Pons (tissue), 1 donor: ENCODE data around the gene ZAR1L.

Experiments used
- DNase-seq: peaks from one replicate; pipeline ENCODE4 v3.0.0-alpha.2; 2016; ENCODE audit warnings: low spot score

The ZAR1L gene

DNA sequence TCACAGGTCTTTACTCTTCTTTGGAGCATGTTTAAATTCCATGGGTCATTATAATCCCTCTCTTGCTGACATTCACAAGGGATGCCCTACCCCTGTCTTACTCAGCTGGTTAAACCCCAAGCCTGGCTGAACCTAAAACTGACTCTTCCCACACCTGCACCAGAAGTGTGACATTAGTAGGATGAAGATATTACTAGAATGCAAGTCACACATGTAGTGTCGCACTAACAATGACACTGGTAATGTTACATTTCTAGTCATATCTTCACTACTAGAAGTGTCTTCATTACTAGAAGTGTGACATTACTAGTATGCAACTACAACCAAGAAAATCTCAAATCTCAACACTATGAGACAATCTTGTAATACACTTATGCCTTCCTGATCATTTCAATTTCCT is 14.2 kb downstream of the ZAR1L start:
- DNase-seq, result no peak

DNA sequence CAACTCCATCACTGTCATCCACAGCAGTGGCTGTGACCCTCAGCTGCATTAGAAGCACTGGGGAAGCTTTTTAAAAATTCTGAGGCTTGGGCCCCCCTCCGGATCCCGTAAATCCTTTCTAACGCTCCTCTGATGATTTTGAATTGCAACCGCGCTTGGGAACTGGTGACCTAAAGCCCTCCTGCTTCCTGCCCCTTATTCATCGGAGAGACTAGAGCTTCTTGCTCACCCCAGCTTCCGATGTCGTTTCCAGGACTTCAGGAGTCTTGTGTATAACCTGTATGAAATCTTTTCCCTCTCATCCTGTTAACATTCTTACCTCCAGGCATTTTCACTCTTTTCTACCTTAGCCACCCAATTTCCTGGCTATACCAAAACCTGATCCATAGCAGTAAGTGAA is 14.8 kb downstream of the ZAR1L start:
- DNase-seq, result no peak

DNA sequence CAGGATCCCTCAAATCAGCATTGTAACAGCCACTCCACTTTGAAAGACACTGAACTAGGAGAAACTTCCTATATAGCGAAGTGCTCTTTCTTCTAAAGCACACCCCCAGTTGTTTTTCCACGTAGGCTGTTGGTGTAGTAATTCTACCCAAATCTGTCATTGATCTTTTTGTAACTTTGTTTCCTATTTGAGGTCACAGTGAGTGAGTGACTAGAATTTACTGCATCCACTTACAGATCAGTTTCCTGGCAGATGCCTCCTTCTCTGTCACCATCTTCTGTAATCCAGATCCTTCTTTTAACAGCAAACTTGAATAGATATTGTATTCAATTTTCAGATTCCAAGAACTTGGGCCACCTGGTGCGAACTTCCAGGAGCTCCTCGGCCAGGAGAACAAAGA is 15.3 kb downstream of the ZAR1L start:
- DNase-seq, result no peak

DNA sequence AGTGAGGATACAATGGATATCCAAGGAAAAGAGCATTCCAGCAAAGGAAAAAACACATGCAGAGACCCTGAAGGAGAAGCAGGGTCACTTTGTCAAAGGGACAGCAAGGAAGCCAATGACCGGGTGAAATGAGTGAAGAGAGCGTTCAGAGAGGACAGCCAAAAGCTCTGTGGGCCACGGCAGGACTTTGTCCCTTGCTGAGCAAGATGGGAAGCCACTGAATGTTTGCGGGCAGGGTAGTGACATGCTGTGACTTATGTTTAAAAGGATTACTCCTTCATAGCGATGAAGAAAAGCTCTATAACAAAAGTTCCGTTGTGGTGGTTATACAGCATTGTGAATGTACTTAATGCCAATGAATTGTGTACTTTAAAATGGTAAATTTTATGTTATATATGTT is 16.5 kb downstream of the ZAR1L start:
- DNase-seq, result no peak

DNA sequence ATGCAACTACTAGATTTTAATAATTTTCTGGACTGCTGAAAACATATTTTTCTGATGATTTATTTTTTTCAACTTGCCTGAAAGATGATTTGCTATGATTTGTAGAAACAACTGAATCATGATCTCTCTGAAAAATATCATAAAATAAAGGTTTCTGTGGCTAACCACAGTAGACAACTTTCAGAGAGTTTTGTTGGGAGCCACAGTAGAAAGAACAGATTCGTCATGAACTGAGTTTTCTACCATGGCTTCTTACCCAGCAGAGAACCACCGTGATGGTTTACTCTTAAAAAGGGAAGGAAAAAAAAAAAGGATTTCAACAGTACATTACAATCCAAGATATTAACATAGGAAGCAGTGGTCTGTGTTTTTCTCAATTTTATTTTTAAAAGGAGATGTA is 18.0 kb downstream of the ZAR1L start:
- no peak for DNase-seq

- DNase-seq, result no peak
These were observed 29.6 kb downstream of the ZAR1L start for GRCh38 chr13:32285633-32285965.

- peak; percentile 40 for DNase-seq
These were observed 30.1 kb downstream of the ZAR1L start for GRCh38 chr13:32284927-32285632.

DNA sequence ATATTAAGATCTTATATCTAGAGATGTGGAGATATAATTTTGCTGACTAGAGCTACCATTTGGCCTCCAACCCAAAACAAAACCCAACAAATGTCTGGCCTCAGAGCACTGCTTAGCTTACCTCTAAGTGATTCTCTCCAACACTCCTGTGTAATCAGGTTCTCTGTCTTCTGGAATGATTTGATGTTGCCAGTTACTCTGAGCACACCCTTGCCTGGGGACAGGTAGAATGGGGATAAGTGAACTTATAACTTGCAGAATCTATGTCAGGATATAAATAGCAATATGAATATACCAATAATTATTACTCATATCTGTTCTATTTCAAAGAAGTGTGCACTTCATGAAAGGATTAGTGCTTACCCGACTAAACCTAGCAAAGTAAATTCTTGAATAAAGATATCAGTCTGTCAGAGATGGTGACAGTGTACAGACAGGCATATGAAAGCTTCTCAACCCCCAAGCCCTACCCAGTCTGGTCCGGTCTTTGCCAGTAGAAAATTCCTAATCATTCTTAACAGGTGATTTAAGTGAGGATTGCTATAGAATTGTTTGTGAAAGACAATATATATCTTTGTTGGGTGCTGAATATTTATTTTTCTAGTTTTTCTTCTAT is 33.0 kb downstream of the ZAR1L start:
- DNase-seq, result no peak

DNA sequence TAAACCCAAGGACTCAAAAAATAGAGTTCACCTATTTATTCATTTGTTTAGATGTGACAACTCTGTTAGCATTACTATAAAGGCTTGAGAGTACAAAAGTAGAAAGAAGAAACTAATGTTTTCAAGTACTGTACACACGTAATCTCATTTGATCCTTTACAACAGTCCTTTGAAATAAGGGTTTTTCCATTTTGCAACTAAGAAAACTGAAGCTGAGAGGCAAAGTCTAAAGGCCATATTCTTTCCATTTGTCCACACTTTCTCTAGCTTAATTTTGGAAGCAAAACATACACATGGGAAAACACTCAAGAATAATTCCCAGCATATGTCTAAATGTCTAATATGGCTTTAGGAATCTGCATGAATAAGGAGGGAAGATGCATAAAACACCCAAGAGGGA is 34.1 kb downstream of the ZAR1L start:
- DNase-seq, result no peak

- DNase-seq, result no peak
These were observed 36.7 kb downstream of the ZAR1L start for GRCh38 chr13:32278426-32278825.

- no peak for DNase-seq
These were observed 37.3 kb downstream of the ZAR1L start for GRCh38 chr13:32277839-32278238.

GRCh38 chr13:32272021-32272683 is 43.0 kb downstream of the ZAR1L start:
- no peak for DNase-seq

GRCh38 chr13:32267836-32268439 is 47.2 kb downstream of the ZAR1L start:
- DNase-seq, result no peak

DNA sequence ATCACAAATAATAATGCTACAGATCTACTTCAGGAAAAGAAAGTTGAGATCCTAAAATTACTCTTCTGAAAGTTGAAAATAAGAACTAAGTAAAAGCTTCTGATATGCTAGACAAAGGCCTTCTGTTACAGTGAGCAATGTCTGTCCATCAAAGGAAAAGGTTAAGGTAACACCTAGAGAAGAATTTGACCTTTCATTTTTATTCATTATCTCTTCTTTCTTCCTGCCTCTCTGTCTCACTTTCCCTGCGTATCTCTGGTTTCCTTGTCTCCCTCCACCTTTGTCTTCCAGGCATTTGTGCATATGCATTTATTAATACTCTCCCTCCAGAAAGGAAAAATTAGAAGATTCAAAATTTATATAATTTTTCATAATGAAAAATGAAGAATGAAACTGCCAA is 49.0 kb downstream of the ZAR1L start:
- DNase-seq, result no peak

- no peak for DNase-seq
These were observed 49.4 kb downstream of the ZAR1L start for GRCh38 chr13:32265726-32266125.

DNA sequence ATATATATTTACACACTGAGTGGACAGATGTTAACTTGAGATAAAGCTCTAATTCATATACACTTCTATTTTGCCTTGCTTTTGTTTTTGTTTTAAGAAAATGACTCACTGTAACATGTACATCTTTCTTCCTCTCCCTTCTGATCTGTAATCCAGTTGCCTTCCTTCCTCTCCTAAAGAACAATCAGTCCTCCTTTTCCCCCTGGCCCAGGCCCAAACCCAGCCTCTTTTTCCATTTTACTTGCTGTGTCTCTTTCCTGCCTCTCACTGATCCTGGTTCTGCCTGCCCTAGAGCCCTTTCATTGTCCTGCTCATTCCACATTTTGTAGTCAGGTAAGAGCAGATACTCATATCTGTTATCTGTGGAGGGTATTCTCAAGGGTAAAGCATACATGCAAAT is 50.8 kb downstream of the ZAR1L start:
- DNase-seq, result no peak

DNA sequence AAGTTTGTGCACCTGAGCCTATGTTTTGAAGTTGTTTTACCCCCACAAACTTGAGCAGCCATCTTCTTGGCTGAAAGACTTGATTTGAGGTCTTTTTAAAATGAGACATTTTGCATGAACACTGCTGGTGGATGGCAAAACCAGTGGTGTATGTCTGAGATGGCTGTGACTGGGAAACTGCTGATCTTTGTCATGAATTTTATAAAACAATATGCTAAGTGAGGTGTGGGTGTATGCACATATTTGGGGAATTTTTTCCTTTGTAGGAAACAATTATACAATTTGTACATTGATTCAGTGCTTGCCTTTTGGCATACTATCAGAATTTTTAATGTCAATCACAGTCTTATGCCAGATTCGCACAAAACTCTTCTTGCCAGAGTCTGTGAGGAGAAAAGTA is 52.5 kb downstream of the ZAR1L start:
- no peak for DNase-seq

- DNase-seq, result no peak
These were observed 53.0 kb downstream of the ZAR1L start for GRCh38 chr13:32262165-32262564.

DNA sequence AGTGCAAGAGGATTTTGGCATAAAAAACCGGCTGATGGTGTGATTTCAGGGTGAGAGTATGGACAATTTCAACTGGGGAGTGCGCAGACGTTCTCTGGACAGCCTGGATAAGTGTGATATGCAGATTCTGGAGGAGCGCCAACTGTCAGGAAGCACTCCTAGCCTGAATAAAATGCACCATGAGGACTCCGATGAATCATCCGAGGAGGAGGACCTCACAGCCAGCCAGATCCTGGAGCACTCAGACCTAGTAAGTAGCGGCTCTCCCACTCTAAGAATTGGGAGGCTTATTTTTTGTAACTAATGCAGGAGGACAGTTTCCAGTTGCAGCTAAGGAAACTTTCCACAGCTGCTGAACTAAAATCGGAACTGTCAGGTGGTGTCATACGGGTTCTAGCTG is 53.6 kb downstream of the ZAR1L start:
- peak; percentile 39 for DNase-seq

DNA sequence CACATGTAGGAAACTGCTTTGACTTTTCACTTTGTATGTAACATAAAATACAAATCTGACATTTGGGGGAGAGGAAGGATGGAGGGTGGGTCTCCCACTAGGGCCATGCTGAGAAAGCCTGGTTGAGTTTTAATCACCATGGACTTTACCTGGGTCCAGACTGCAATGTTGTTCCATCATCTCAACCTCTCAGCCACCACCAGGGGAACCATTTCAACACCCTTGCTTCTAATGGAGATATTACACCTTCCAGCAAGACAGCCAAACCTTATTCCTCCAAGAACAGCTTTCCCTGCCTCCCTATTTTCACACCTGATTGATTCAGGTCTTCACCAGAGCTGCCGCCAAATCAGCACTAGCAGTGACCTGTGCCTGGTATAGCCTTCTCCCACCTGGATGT is 56.0 kb downstream of the ZAR1L start:
- no peak for DNase-seq

DNA sequence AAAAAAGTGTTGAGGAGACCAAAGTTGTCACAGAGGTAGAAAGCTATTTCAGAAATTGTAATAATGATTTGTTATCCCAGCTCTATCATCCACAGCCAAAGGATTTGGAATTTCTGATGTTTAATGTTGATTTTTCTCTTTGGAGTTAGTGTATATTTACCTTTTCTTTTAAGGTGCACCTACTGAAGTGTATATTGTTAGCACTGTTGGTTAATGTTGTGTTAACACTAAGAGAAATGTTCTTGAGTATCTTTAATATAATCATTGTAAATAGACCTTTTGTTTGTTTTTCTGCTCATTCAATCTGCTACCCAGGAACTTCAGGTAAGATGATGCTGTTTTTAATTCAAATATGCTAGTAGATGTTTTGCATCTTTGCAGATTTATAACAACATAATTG is 57.5 kb downstream of the ZAR1L start:
- no peak for DNase-seq

DNA sequence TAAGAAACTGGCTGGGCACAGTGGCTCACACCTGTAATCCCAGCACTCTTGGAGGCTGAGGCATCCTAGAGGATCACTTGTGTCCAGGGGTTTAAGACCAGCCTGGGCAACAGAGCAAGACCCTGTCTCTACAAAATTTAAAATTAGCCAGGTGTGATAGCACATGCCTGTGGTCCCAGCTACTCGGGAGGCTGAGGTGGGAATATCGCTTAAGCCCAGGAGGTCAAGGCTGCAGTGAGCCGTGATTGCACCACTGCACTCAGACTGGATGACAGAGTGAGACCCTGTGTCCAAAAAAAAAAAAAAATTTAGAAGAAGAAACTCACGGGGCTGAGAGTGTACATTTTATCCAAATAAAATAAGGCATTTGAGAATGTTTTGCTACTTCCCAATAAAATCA is 58.9 kb downstream of the ZAR1L start:
- DNase-seq, result no peak

DNA sequence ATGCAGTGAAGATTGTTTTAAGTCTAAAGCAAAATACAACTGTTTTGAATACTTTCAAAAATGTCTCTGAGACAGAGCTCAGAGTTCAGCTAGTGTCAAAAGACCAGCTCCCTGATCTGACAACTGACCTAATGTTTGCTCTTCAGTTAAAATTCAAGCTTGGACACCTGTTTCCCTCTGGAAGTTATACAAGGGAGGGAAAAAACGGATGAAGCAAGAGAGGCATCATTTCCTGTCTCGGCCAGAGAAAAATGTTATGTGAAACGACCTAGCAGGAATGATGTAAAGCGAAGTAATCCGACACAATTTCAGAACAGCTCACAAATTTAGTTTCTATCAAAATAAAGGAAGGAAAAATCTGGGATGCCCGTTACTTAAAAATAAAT is 59.4 kb downstream of the ZAR1L start:
- DNase-seq, result no peak
